NCI-H748 (cell line): Measurements from ENCODE around the gene XYLT2.
A peak's percentile ranks its signal among the peaks of the same experiment; 100 is the strongest.
"Not testable (repeated sequence)": the region's sequence is repeated elsewhere in the genome, so short reads cannot be mapped to it uniquely, and the experiment has no call there.

ENCODE experiments used
- DNase-seq: peaks from one replicate; lab custom pipeline; 2025; ENCODE audit not compliant: unreplicated experiment; lab: John Stamatoyannopoulos, UW

Gene XYLT2

DNA sequence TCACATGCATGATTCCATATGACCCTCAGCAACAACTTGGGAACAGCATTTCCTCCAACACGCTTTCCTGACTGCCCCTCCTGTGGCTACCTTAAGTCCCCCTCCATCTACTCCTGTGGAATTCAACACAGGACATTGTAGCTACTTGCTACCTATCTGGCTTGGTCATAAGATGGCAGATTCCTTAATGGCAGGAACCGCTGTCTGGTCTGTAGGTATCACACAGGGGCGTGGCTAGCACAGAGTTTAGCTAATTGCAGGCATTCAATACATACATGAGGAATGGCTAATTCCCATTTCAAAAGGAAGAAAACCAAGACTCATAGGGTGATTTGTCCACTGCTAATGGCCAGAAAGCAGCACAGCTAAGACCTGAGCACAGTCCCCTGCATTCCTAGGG is 42.8 kb downstream of the XYLT2 start:
- no peak for DNase-seq

- no peak for DNase-seq
These were observed 43.6 kb downstream of the XYLT2 start for GRCh38 chr17:50389534-50389933.

GRCh38 chr17:50392621-50393020 is 46.7 kb downstream of the XYLT2 start:
- DNase-seq: no peak

DNA sequence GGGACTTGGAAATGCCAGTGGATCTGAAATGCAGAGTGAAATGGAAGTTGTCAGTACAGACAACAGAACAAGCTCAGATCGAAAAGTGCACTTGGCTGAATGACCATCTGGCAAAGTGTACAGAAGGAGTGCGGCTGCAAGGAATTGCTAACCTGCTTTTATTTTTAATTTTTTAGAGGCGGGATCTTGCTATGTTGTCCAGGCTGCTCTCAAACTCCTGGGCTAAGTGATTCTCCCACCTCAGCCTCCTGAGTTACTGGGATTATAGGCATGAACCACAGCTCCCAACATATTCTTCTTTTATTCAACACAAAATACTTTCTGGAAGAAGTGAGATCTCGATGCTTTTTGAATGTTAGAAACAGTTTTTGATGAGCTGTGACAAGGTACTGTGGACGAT is 47.8 kb downstream of the XYLT2 start:
- DNase-seq: no peak

GRCh38 chr17:50394711-50395110 is 48.8 kb downstream of the XYLT2 start:
- no peak for DNase-seq

- peak; percentile 58 for DNase-seq
These were observed 50.6 kb downstream of the XYLT2 start for GRCh38 chr17:50396261-50397110.

- DNase-seq: peak; percentile 82
These were observed 51.4 kb downstream of the XYLT2 start, which contains the start of gene LRRC59 for GRCh38 chr17:50397111-50397918. TSS of gene LRRC59 (minus strand) at chr17:50397523. CDS start at chr17:50397317, 206 bp downstream.

DNA sequence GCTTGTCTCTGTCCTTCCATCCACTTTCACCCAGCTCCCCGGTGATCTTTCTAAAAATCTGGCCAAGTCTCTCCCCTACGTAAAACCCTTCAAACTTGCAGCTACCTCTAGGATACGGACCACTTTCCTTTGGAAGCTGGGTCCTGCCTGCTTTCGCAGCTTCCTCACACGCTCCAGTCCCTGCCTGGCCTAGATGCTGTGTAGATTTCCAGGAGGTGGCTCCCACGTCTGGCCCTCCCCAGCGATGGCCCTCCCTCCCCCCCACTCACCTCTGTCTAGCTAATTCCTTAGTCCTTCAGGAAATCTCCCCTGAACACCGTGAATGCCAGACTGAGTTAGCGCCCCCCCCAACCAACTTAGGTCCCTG is 52.0 kb downstream of the XYLT2 start:
- peak; percentile 7 for DNase-seq

- not testable (repeated sequence) for DNase-seq
These were observed 52.7 kb downstream of the XYLT2 start for GRCh38 chr17:50398672-50399071.

- DNase-seq: not testable (repeated sequence)
These were observed 53.7 kb downstream of the XYLT2 start for GRCh38 chr17:50399591-50399990.

- not testable (repeated sequence) for DNase-seq
These were observed 59.4 kb downstream of the XYLT2 start for GRCh38 chr17:50405351-50405750.

GRCh38 chr17:50406578-50406977 is 60.7 kb downstream of the XYLT2 start:
- DNase-seq: no peak

GRCh38 chr17:50407921-50408320 is 62.0 kb downstream of the XYLT2 start:
- no peak for DNase-seq
